GM12878 (cell line): ENCODE measurements around the gene POLR2F. TPM values are rescaled to one million over a fixed set of nuclear protein-coding genes. Genes with fewer than 3 reads are reported as not detected.

ENCODE experiments used
- ATAC-seq: fragments of 200-7000 bp; cut with Tn5 transposase; 3 replicates; pipeline ENCODE4 v1.9.1; 2020; ENCODE audit warnings: mild to moderate bottlenecking, moderate library complexity
- BruUV-seq: library from RNA; stranded (reverse); fragments of 400-500 nt; replicated peaks from 2 replicates; lab custom pipeline; 2021; lab: Mats Ljungman, UMichigan
- CTCF ChIA-PET: fragments of 300-600 bp; sonication (Branson Sonifier 250); formaldehyde crosslinking; extraction: SDS; loops from one replicate; lab custom pipeline; 2021; ENCODE audit warnings: inconsistent platforms; lab: Yijun Ruan, JAX
- POLR2A ChIA-PET: fragments of 350-600 bp; formaldehyde crosslinking; extraction: SDS; loops from one replicate; lab custom pipeline; 2021; ENCODE audit warnings: inconsistent platforms; lab: Charles Lee
- RAD21 ChIA-PET: fragments of 300-600 bp; sonication (Branson Sonifier 250); formaldehyde crosslinking; loops from one replicate; lab custom pipeline; 2023; ENCODE audit warnings: antibody characterized with exemption; ENCODE audit not compliant: unreplicated experiment; lab: Charles Lee
- SMC1A ChIA-PET: fragments of 300-600 bp; sonication (Branson Sonifier 250); formaldehyde crosslinking; loops from one replicate; lab custom pipeline; 2023; ENCODE audit not compliant: unreplicated experiment, uncharacterized antibody; lab: Charles Lee
- DNase-seq: peaks from one replicate; pipeline ENCODE4 v3.0.0-alpha.2; 2011; ENCODE audit warnings: low read depth, low spot score
- FAIRE-seq: peaks from 3 replicates; lab custom pipeline; 2011; peaks lifted over from hg19 to GRCh38; lab: Jason Lieb, UNC
- H2AFZ ChIP-seq: 2 replicates; pipeline ENCODE4 v1.6.0; 2011; ENCODE audit warnings: low read depth, low read length, control low read depth; ENCODE audit not compliant: control insufficient read depth
- H3K27ac ChIP-seq: 2 replicates; pipeline ENCODE4 v1.5.1; 2011; ENCODE audit warnings: control low read depth; ENCODE audit not compliant: control insufficient read depth, insufficient read depth
- H3K27me3 ChIP-seq, 2 experiments: replicated peaks in 1 of 2; 2 replicates each; pipeline versions ENCODE4 v1.6.0 to v1.6.1; 2011; ENCODE audit warnings: low read length in 1 of 2; ENCODE audit not compliant: control insufficient read depth in 2 of 2, insufficient read depth in 2 of 2
- H3K36me3 ChIP-seq, 2 experiments: 2 replicates each; pipeline ENCODE4 v1.5.1; 2011; ENCODE audit warnings: low read length in 1 of 2; ENCODE audit not compliant: control insufficient read depth in 2 of 2, insufficient read depth in 2 of 2
- H3K4me1 ChIP-seq: 2 replicates; pipeline ENCODE4 v1.6.1; 2011; ENCODE audit warnings: mild to moderate bottlenecking, low read length, moderate library complexity, mixed read lengths; ENCODE audit not compliant: control insufficient read depth, insufficient read depth
- H3K4me2 ChIP-seq: 2 replicates; pipeline ENCODE4 v1.6.0; 2011; ENCODE audit warnings: control low read depth; ENCODE audit not compliant: control insufficient read depth, insufficient read depth
- H3K4me3 ChIP-seq: fragments of 200-600 bp; sonication (generic); 2 replicates; pipeline ENCODE4 v1.5.1; 2016
- H3K79me2 ChIP-seq: 2 replicates; pipeline ENCODE4 v1.6.0; 2011; ENCODE audit warnings: low read length; ENCODE audit not compliant: control insufficient read depth, insufficient read depth
- H3K9ac ChIP-seq: 2 replicates; pipeline ENCODE4 v1.8.0; 2011; ENCODE audit warnings: low read length, control low read depth, mixed read lengths; ENCODE audit not compliant: control insufficient read depth, insufficient read depth
- H3K9me3 ChIP-seq: replicated peaks from 3 replicates; pipeline ENCODE4 v1.5.1; 2011; ENCODE audit warnings: mild to moderate bottlenecking, low read length; ENCODE audit not compliant: control insufficient read depth, insufficient read depth
- H4K20me1 ChIP-seq: 2 replicates; pipeline ENCODE4 v1.6.0; 2011; ENCODE audit not compliant: control insufficient read depth, insufficient read depth
- CEBPB ChIP-seq, 2 experiments: fragments of 150-350 bp in 1 of 2; IDR thresholded peaks; 2 replicates each; pipeline ENCODE4 v1.6.1; 2012 to 2014; ENCODE audit warnings: low read depth in 2 of 2, low read length in 2 of 2, borderline replicate concordance in 1 of 2, inconsistent platforms in 1 of 2
- EED ChIP-seq: sonication (generic); IDR thresholded peaks from 2 replicates; pipeline ENCODE4 v1.6.1; 2016; ENCODE audit warnings: antibody characterized with exemption, low read depth
- EGR1 ChIP-seq, 2 experiments: IDR thresholded peaks; 1 replicate in 1 of 2; 2 replicates in 1 of 2; pipeline ENCODE4 v1.6.1; 2011 to 2012; ENCODE audit warnings: low read depth in 2 of 2, low read length in 2 of 2, borderline replicate concordance in 1 of 2, mild to moderate bottlenecking in 1 of 2, moderate library complexity in 1 of 2
- IRF4 ChIP-seq: IDR thresholded peaks from 2 replicates; pipeline ENCODE4 v1.6.1; 2011; ENCODE audit warnings: low read depth, low read length
- MYB ChIP-seq: fragments of 150-350 bp; IDR thresholded peaks from 2 replicates; pipeline ENCODE4 v1.6.1; 2014; ENCODE audit warnings: mild to moderate bottlenecking, low read depth, low read length, borderline replicate concordance
- PAX8 ChIP-seq: fragments of 450-650 bp; IDR thresholded peaks from 2 replicates; pipeline ENCODE4 v1.6.1; 2017; ENCODE audit warnings: mild to moderate bottlenecking, moderate library complexity
- SIN3A ChIP-seq: IDR thresholded peaks from 2 replicates; pipeline ENCODE4 v1.6.1; 2012; ENCODE audit warnings: low read depth, low read length, improper control_type of control experiment
- ZNF622 ChIP-seq: fragments of 450-650 bp; IDR thresholded peaks from 2 replicates; pipeline ENCODE4 v1.6.1; 2017; ENCODE audit warnings: mild to moderate bottlenecking, inconsistent platforms
- WGBS: methylation state at CpG from one replicate; pipeline ENCODE4 v1.1.6; 2016; ENCODE audit warnings: low lambda C conversion rate; ENCODE audit not compliant: insufficient replicate concordance, insufficient coverage; ENCODE audit errors: missing lambda C conversion rate; 5-methylcytosine and 5-hydroxymethylcytosine counted together
- in situ Hi-C: fragments of 300-500 bp; cut with MboI; formaldehyde crosslinking; loops from 9 replicates; pipeline ENCODE4 v1.14.3; 2018; ENCODE audit warnings: mixed read lengths
- intact Hi-C: fragments of 100-400 bp; cut with micrococcal nuclease; formaldehyde crosslinking; loops from one replicate; pipeline ENCODE4 v1.14.2; 2022; ENCODE audit not compliant: unreplicated experiment
- polyA plus RNA-seq, 11 experiments: library from polyadenylated mRNA; depleted of rRNA in 4 of 11; unstranded in 6 of 11; stranded (reverse) in 5 of 11; fragments of >200 nt; fragmentation: Nextera tagmentation in 4 of 11; fragmentation: Illumina TruSeq in 1 of 11; extraction: Ambion mirVana in 4 of 11; extraction: Trizol in 1 of 11; gene quantifications; 1 replicate in 1 of 11; 2 replicates in 10 of 11; pipeline versions ENCODE4 v1.2.1 to v1.2.3, GENCODE V29; 2011 to 2016; ENCODE audit warnings: inconsistent platforms in 2 of 11, missing spikeins in 2 of 11, low read depth in 1 of 11
- total RNA-seq, 4 experiments: library from RNA; depleted of rRNA in 3 of 4; stranded (reverse); fragments of >200 nt in 3 of 4; fragmentation: Illumina TruSeq in 1 of 4; extraction: Trizol in 1 of 4; gene quantifications; 2 replicates each; pipeline versions ENCODE4 v1.2.1 to v1.2.3, GENCODE V29; 2013 to 2021
- TF ChIP-seq, protein P1 (sequence below): fragments of 150-350 bp; IDR thresholded peaks from 2 replicates; pipeline ENCODE4 v1.6.1; 2016; ENCODE audit warnings: low read depth, low read length
- TF ChIP-seq, protein P2 (sequence below): IDR thresholded peaks from 2 replicates; pipeline ENCODE4 v1.6.1; 2011; ENCODE audit warnings: borderline replicate concordance, low read depth, mild to moderate bottlenecking, moderate library complexity, low read length; ENCODE audit not compliant: insufficient read depth, poor library complexity, severe bottlenecking
- TF ChIP-seq, protein P3 (sequence below): fragments of 450-650 bp; IDR thresholded peaks from 2 replicates; pipeline ENCODE4 v1.6.1; 2016; ENCODE audit warnings: mild to moderate bottlenecking

POLR2F gene
- total and polyA plus RNA-seq, 10 of the 15 experiments (the other 5 are each of a cell fraction or from before 2014, with no cell fraction given) = 71.9 to 218 (median 100.0) TPM

DNA sequence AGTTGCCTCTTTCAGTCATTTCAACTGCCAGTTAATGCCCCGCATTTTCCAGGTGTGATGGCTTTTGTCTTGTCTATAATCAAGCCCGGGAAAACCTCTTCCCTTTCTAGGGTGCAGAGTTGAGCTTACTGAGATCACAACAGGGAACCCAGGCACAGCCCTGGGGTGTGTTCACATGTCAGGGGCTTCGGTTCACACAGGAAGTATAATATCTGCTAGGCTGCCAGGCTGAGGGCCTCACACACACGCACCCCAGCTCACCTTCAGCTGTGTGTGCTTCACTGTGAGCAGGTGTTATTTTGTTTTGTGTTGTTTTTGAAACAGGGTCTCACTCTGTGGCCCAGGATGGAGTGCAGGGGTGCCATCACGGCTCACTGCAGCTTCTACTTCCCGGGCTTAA is 40.5 kb downstream of the POLR2F start:
- H3K36me3 ChIP-seq = no peaks in the 10 kb centered on the region
- no peaks in the 10 kb centered on the region for H3K4me1 ChIP-seq
- H3K9me3 ChIP-seq = no peaks in the 10 kb centered on the region
- H3K27me3 ChIP-seq = no peaks in the 10 kb centered on the region; a peak in 1 of 4 replicates
- DNase-seq (no peak), FAIRE-seq (no peak), ATAC-seq (no peak)
- CTCF ChIA-PET = interaction anchor here (0.5 to 2.6 kb wide), 3 partner anchors 17 to 45 kb away, joined by 3 to 10 read pairs (median 3); no protein-coding TSS in a partner anchor
- no peak overlapping the region for H3K4me2 ChIP-seq
- in situ Hi-C loops (no loop called here), intact Hi-C loops (no loop called here)
- POLR2A ChIA-PET = interaction anchor here (0.6 kb wide), 1 partner anchor 386 kb away, joined by 5 read pairs; the partner anchor contains the start of gene GGA1
- H3K79me2 ChIP-seq = no peaks in the 10 kb centered on the region
- no peak overlapping the region for H3K9ac ChIP-seq
- SMC1A ChIA-PET = interaction anchor here (0.5 to 1.8 kb wide), 2 partner anchors 29 to 48 kb away, joined by 3 to 7 read pairs; no protein-coding TSS in a partner anchor
- RAD21 ChIA-PET = interaction anchor here (1.3 kb wide), 1 partner anchor 58 kb away, joined by 4 read pairs; no protein-coding TSS in a partner anchor
- BruUV-seq = no TSS peak
- no peak overlapping the region for H3K27ac ChIP-seq
- H4K20me1 ChIP-seq = no peaks in the 10 kb centered on the region
- TF ChIP-seq, protein P1, sequence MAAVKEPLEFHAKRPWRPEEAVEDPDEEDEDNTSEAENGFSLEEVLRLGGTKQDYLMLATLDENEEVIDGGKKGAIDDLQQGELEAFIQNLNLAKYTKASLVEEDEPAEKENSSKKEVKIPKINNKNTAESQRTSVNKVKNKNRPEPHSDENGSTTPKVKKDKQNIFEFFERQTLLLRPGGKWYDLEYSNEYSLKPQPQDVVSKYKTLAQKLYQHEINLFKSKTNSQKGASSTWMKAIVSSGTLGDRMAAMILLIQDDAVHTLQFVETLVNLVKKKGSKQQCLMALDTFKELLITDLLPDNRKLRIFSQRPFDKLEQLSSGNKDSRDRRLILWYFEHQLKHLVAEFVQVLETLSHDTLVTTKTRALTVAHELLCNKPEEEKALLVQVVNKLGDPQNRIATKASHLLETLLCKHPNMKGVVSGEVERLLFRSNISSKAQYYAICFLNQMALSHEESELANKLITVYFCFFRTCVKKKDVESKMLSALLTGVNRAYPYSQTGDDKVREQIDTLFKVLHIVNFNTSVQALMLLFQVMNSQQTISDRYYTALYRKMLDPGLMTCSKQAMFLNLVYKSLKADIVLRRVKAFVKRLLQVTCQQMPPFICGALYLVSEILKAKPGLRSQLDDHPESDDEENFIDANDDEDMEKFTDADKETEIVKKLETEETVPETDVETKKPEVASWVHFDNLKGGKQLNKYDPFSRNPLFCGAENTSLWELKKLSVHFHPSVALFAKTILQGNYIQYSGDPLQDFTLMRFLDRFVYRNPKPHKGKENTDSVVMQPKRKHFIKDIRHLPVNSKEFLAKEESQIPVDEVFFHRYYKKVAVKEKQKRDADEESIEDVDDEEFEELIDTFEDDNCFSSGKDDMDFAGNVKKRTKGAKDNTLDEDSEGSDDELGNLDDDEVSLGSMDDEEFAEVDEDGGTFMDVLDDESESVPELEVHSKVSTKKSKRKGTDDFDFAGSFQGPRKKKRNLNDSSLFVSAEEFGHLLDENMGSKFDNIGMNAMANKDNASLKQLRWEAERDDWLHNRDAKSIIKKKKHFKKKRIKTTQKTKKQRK = no peak
- no peak for TF ChIP-seq SIN3A
- TF ChIP-seq, protein P2, sequence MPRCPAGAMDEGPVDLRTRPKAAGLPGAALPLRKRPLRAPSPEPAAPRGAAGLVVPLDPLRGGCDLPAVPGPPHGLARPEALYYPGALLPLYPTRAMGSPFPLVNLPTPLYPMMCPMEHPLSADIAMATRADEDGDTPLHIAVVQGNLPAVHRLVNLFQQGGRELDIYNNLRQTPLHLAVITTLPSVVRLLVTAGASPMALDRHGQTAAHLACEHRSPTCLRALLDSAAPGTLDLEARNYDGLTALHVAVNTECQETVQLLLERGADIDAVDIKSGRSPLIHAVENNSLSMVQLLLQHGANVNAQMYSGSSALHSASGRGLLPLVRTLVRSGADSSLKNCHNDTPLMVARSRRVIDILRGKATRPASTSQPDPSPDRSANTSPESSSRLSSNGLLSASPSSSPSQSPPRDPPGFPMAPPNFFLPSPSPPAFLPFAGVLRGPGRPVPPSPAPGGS = no peak
- no peak for TF ChIP-seq ZNF622
- TF ChIP-seq PAX8 = no peak
- TF ChIP-seq IRF4 = no peak
- no peak for TF ChIP-seq CEBPB (IDR thresholded peaks at IDR 0.05; ENCODE audit: borderline replicate concordance in 1 of 2, low read depth in 2 of 2, low read length in 2 of 2)
- TF ChIP-seq MYB = no peak
- TF ChIP-seq, protein P3, sequence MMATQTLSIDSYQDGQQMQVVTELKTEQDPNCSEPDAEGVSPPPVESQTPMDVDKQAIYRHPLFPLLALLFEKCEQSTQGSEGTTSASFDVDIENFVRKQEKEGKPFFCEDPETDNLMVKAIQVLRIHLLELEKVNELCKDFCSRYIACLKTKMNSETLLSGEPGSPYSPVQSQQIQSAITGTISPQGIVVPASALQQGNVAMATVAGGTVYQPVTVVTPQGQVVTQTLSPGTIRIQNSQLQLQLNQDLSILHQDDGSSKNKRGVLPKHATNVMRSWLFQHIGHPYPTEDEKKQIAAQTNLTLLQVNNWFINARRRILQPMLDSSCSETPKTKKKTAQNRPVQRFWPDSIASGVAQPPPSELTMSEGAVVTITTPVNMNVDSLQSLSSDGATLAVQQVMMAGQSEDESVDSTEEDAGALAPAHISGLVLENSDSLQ = no peak
- no peak for TF ChIP-seq EED
- no peak for TF ChIP-seq EGR1 (IDR thresholded peaks at IDR 0.05; ENCODE audit: borderline replicate concordance in 1 of 2, low read depth in 2 of 2, low read length in 2 of 2)
- H3K4me3 ChIP-seq = no peak overlapping the region
- WGBS = 42% methylated on average over 6 of the region's 6 CpGs
- H2AFZ ChIP-seq = no peak overlapping the region
